HK-2 (cell line): ENCODE results near the gene PPWD1.

ENCODE experiments used
- DNase-seq: peaks from one replicate; pipeline ENCODE4 v3.0.0-alpha.2; 2018; ENCODE audit not compliant: unreplicated experiment

Gene PPWD1

GRCh38 chr5:65623482-65623881, 60.4 kb downstream of the PPWD1 start:
- DNase-seq, result peak; percentile 1

DNA sequence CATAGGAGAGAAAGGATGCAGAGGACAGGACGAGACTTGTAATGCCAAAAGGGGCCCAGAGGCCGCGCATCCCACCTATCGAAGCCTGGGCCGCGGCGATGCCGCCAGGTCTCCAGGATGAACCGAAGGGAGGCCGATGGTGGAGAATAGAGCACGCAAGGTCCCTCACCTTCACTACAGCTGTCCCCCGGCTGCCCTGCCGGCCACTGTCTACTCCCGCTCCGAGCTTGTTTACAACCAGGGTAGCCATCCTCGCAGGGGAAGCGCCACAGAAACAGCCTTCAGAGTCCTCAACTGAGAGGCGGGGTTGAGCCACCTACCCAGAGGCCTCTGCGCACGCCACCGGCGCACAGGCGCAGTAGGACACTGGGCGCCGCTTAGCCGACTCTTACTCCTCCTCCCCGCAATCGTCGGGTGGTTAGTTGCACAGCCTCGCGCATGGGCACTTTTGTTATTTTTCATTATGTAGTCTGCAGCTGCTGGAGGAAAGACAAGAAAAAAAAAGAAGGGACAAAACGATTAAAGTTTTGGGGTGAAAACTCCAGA, 61.0 kb downstream of the PPWD1 start, which contains the start of gene TRIM23:
TRIM23 (minus strand) TSS at position 309 of the 546 bp plus-strand sequence; CDS start at position 250, 59 bp downstream.
- DNase-seq, result peak; percentile 79

DNA sequence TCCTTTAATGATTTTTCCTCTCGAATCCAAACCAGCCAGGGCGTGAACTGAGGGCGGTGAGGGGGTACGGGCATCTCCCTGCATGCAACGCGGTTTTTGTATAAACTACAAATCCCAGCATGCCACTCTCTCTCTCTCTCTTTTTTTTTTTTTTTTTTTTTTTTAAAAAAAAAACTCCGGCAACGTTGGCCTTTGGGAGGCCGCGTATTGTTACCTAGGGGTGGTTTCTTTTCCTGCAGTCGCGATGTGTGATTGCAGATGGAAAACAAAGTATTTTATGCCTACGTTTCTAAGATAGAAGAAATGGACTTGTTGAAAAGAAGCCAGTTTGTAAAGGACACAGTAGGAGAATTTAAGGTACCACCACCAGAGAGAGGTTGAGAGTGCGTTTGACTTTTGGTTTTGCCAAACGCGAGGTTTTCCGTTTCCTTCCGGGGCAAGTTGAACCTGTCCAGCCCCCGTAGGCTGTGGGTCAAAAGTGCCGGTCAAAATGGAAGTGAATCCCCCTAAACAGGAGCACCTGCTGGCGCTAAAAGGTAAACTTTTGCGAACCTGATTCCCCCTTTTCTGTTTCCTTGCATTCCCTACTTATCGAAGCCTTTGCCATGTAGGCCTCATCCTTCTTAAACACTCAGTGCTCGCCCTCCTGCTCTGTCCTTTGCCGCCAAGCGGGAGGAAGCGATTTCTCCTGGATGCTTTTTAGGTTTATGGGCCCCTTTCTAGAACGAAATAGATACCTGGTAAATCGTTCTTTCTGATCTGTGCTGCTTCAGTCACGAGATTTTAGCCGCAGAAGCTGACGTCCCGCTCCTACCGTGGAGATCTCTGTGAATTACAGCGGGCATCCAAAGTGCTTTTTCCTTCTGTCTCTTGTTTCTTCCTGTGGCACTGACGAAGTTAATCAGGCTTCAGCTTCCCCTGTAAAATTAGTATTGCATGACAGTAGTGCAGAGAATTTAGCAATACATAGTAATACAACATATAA, 61.8 kb downstream of the PPWD1 start, which contains the start of the genes SHLD3 and TRAPPC13:
SHLD3 (plus strand) TSS at position 457 of the 985 bp plus-strand sequence. CDS start 4,561 bp downstream, outside the sequence.
TRAPPC13 (plus strand) TSS at position 457 of the 985 bp plus-strand sequence; CDS start at position 491, 34 bp downstream.
- DNase-seq, result peak; percentile 57

- no peak for DNase-seq
Measured at GRCh38 chr5:65625743-65626142, 62.6 kb downstream of the PPWD1 start.

DNA sequence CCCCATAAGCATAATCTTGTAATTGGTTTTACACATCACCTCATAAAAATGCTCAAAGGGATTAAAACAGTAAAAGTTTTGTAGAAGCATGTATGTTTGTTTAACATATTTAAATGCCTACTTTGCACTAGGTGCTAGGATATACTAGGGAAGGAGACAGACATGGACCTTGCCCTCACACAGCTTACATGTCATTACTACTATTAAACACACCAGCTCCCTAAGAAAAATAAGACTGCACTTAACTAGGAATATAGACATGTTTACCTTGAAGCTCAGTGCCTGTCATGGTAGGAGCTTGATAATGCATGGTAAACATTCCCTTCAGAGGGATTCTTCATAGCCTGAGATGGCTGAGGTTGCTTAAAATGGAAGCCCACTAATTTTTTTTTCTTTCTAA, 67.9 kb downstream of the PPWD1 start:
- DNase-seq, result no peak
